Central memory CD8-positive, alpha-beta T cell (primary cell): ENCODE data around the gene EXOSC2.
A peak's percentile ranks its signal among the peaks of the same experiment; 100 is the strongest.

Experiments used
- ATAC-seq: fragments of 150-1000 bp; cut with Tn5 transposase; replicated peaks from 2 replicates; pipeline ENCODE4 v1.10.0; 2022; ENCODE audit warnings: mild to moderate bottlenecking, moderate FRiP score, moderate number of reproducible peaks; ENCODE audit not compliant: poor library complexity, severe bottlenecking; ENCODE audit errors: extremely low read depth
- DNase-seq, 2 donors: peaks; one replicate each; pipeline ENCODE4 v3.0.0; 2021; ENCODE audit warnings: low spot score in 2 of 2
- H3K27ac Mint-ChIP-seq: one replicate; pipeline ENCODE4 v1.8.0; 2022; ENCODE audit warnings: low read depth, mild to moderate bottlenecking, moderate library complexity, mixed read lengths
- H3K27me3 Mint-ChIP-seq: one replicate; pipeline ENCODE4 v1.8.0; 2022; ENCODE audit warnings: mixed read lengths
- H3K36me3 Mint-ChIP-seq: one replicate; pipeline ENCODE4 v1.8.0; 2022; ENCODE audit warnings: mild to moderate bottlenecking, moderate library complexity, mixed read lengths; ENCODE audit not compliant: insufficient read depth
- H3K4me1 Mint-ChIP-seq: one replicate; pipeline ENCODE4 v1.8.0; 2022; ENCODE audit warnings: mixed read lengths
- H3K4me3 Mint-ChIP-seq: one replicate; pipeline ENCODE4 v1.8.0; 2022; ENCODE audit warnings: mild to moderate bottlenecking, moderate library complexity, mixed read lengths
- H3K9me3 Mint-ChIP-seq: one replicate; pipeline ENCODE4 v1.8.0; 2022; ENCODE audit warnings: mixed read lengths

The EXOSC2 gene

GRCh38 chr9:130712564-130713285, 19.1 kb downstream of the EXOSC2 start:
- Mint-ChIP-seq H3K27ac (peak overlapping the region; percentile 91), H3K4me1 (peaks cover 26% of the 10 kb centered on the region), H3K27me3 (no peaks in the 10 kb centered on the region), H3K4me3 (peak overlapping the region; percentile 93), H3K36me3 (peaks cover 8% of the 10 kb centered on the region), H3K9me3 (no peaks in the 10 kb centered on the region)
- ATAC-seq (peak; percentile 98), DNase-seq (peak; percentile 86 to 92)

GRCh38 chr9:130713286-130713960, 19.8 kb downstream of the EXOSC2 start:
- DNase-seq, result no peak
- peaks cover 26% of the 10 kb centered on the region for H3K4me1 Mint-ChIP-seq
- H3K4me3 Mint-ChIP-seq, result peak overlapping the region; percentile 93
- peaks cover 8% of the 10 kb centered on the region for H3K36me3 Mint-ChIP-seq
- H3K27ac Mint-ChIP-seq, result peak overlapping the region; percentile 91
- H3K9me3 Mint-ChIP-seq, result no peaks in the 10 kb centered on the region
- no peaks in the 10 kb centered on the region for H3K27me3 Mint-ChIP-seq
- peak; percentile 21 for ATAC-seq

GRCh38 chr9:130714586-130715110, 21.1 kb downstream of the EXOSC2 start:
- Mint-ChIP-seq H3K27me3 (no peaks in the 10 kb centered on the region), H3K4me1 (peaks cover 29% of the 10 kb centered on the region), H3K4me3 (peak overlapping the region; percentile 93), H3K36me3 (peaks cover 8% of the 10 kb centered on the region), H3K9me3 (no peaks in the 10 kb centered on the region), H3K27ac (peak overlapping the region; percentile 91)
- ATAC-seq (no peak), DNase-seq (no peak)

GRCh38 chr9:130715270-130715669, 21.7 kb downstream of the EXOSC2 start:
- Mint-ChIP-seq H3K36me3 (peaks cover 8% of the 10 kb centered on the region), H3K4me3 (peak overlapping the region; percentile 93), H3K27ac (no peak overlapping the region), H3K4me1 (peaks cover 35% of the 10 kb centered on the region), H3K27me3 (no peaks in the 10 kb centered on the region), H3K9me3 (no peaks in the 10 kb centered on the region)
- no peak for DNase-seq
- ATAC-seq, result no peak

GRCh38 chr9:130718562-130718961, 25.0 kb downstream of the EXOSC2 start:
- Mint-ChIP-seq H3K36me3 (peaks cover 2% of the 10 kb centered on the region), H3K4me3 (no peak overlapping the region), H3K27ac (no peak overlapping the region), H3K9me3 (no peaks in the 10 kb centered on the region), H3K27me3 (no peaks in the 10 kb centered on the region), H3K4me1 (peaks cover 37% of the 10 kb centered on the region)
- ATAC-seq (no peak), DNase-seq (no peak)

- peaks cover 20% of the 10 kb centered on the region for H3K4me1 Mint-ChIP-seq
- no peak overlapping the region for H3K4me3 Mint-ChIP-seq
- no peaks in the 10 kb centered on the region for H3K27me3 Mint-ChIP-seq
- H3K36me3 Mint-ChIP-seq, result peaks cover 4% of the 10 kb centered on the region
- H3K9me3 Mint-ChIP-seq, result no peaks in the 10 kb centered on the region
- H3K27ac Mint-ChIP-seq, result no peak overlapping the region
- no peak for DNase-seq
- no peak for ATAC-seq
Measured at GRCh38 chr9:130720762-130721161, 27.2 kb downstream of the EXOSC2 start.

GRCh38 chr9:130728721-130729120, 35.1 kb downstream of the EXOSC2 start:
- Mint-ChIP-seq H3K27ac (peak overlapping the region; percentile 29), H3K27me3 (no peaks in the 10 kb centered on the region), H3K9me3 (no peaks in the 10 kb centered on the region)

GRCh38 chr9:130729145-130729544, 35.6 kb downstream of the EXOSC2 start:
- peaks cover 28% of the 10 kb centered on the region for H3K4me1 Mint-ChIP-seq
- H3K27me3 Mint-ChIP-seq, result no peaks in the 10 kb centered on the region
- no peak overlapping the region for H3K4me3 Mint-ChIP-seq
- peaks cover 4% of the 10 kb centered on the region for H3K36me3 Mint-ChIP-seq
- ATAC-seq (no peak), DNase-seq (no peak)
- H3K9me3 Mint-ChIP-seq, result no peaks in the 10 kb centered on the region
- H3K27ac Mint-ChIP-seq, result peak overlapping the region; percentile 23

More at GRCh38 chr9:130728721-130729120, 35.1 kb downstream of the EXOSC2 start:
- ATAC-seq, result no peak
- H3K4me3 Mint-ChIP-seq, result no peak overlapping the region
- H3K4me1 Mint-ChIP-seq, result peaks cover 28% of the 10 kb centered on the region
- H3K36me3 Mint-ChIP-seq, result peaks cover 6% of the 10 kb centered on the region
- no peak for DNase-seq

- Mint-ChIP-seq H3K4me3 (no peak overlapping the region), H3K27ac (no peak overlapping the region), H3K9me3 (no peaks in the 10 kb centered on the region), H3K27me3 (no peaks in the 10 kb centered on the region), H3K36me3 (peaks cover 5% of the 10 kb centered on the region), H3K4me1 (peaks cover 34% of the 10 kb centered on the region)
- DNase-seq (no peak), ATAC-seq (no peak)
Measured at GRCh38 chr9:130731355-130731754, 37.8 kb downstream of the EXOSC2 start.

GRCh38 chr9:130732136-130732535, 38.6 kb downstream of the EXOSC2 start:
- Mint-ChIP-seq H3K4me1 (peaks cover 34% of the 10 kb centered on the region), H3K4me3 (no peak overlapping the region), H3K9me3 (no peaks in the 10 kb centered on the region), H3K27ac (no peak overlapping the region), H3K36me3 (peaks cover 5% of the 10 kb centered on the region), H3K27me3 (no peaks in the 10 kb centered on the region)
- DNase-seq (no peak), ATAC-seq (no peak)

- ATAC-seq, result no peak
- H3K9me3 Mint-ChIP-seq, result no peaks in the 10 kb centered on the region
- no peaks in the 10 kb centered on the region for H3K27me3 Mint-ChIP-seq
- no peak overlapping the region for H3K4me3 Mint-ChIP-seq
- no peak for DNase-seq
- H3K4me1 Mint-ChIP-seq, result peaks cover 34% of the 10 kb centered on the region
- H3K36me3 Mint-ChIP-seq, result peaks cover 5% of the 10 kb centered on the region
- H3K27ac Mint-ChIP-seq, result no peak overlapping the region
Measured at GRCh38 chr9:130732793-130733221, 39.2 kb downstream of the EXOSC2 start.

- DNase-seq (no peak), ATAC-seq (no peak)
- H3K4me1 Mint-ChIP-seq, result peaks cover 28% of the 10 kb centered on the region
- H3K27me3 Mint-ChIP-seq, result no peaks in the 10 kb centered on the region
- no peak overlapping the region for H3K4me3 Mint-ChIP-seq
- H3K9me3 Mint-ChIP-seq, result no peaks in the 10 kb centered on the region
- H3K27ac Mint-ChIP-seq, result no peak overlapping the region
- H3K36me3 Mint-ChIP-seq, result peaks cover 4% of the 10 kb centered on the region
Measured at GRCh38 chr9:130735566-130735965, 42.0 kb downstream of the EXOSC2 start.

- Mint-ChIP-seq H3K4me1 (peaks cover 26% of the 10 kb centered on the region), H3K36me3 (peaks cover 1% of the 10 kb centered on the region), H3K27ac (no peak overlapping the region), H3K27me3 (no peaks in the 10 kb centered on the region), H3K4me3 (no peak overlapping the region), H3K9me3 (no peaks in the 10 kb centered on the region)
- ATAC-seq, result no peak
- DNase-seq, result no peak
Measured at GRCh38 chr9:130736834-130737233, 43.3 kb downstream of the EXOSC2 start.
